HFF-Myc (cell line): ENCODE results near the gene PRKG1.

Experiments
- DNase-seq: peaks from one replicate; pipeline ENCODE4 v3.0.0-alpha.2; 2011; ENCODE audit warnings: low read depth; ENCODE audit errors: extremely low read depth
- H3K4me3 ChIP-seq: replicated peaks from 2 replicates; pipeline ENCODE4 v1.5.1; 2011; ENCODE audit warnings: low read depth, mild to moderate bottlenecking, control low read depth, low read length
- TF ChIP-seq, protein P1 (sequence below): IDR thresholded peaks from 2 replicates; pipeline ENCODE4 v1.5.1; 2012; ENCODE audit warnings: mild to moderate bottlenecking, low read depth, low read length, control low read depth; ENCODE audit errors: missing control alignments

Gene PRKG1

DNA sequence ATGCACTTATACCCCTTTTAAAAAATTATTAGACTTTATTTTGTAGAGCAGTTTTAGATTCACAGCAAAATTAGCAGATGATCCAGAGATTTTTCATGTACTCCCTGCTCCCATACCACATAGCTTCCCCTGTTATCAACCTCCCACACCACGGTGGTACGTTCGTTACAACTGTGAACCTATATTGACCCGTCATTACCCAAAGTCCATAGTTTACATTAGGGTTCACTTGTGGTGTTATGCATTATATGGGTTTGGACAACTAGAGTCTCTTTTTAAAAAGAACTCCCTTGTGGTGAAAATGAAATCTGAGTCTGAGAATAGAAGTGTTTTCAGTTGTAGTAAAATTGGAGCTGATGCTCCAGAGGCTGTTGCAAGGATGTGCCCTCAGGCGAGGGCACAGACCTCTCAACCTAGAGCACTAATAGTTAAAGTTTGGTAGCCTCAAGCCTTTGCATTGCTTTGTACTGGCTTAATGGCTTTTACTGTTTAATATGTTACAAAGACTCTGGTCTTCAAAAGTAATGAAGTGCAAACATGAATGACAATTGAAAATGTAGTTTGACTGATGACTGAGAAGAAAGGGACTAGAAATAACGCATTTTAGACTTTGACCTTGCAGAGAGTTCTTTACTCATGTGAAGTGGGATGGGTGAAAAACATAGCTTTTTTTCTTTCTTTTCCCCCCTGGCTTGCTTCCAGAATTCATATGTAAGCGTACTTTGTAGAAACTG is 655.7 kb downstream of the PRKG1 start:
- TF ChIP-seq, protein P1, sequence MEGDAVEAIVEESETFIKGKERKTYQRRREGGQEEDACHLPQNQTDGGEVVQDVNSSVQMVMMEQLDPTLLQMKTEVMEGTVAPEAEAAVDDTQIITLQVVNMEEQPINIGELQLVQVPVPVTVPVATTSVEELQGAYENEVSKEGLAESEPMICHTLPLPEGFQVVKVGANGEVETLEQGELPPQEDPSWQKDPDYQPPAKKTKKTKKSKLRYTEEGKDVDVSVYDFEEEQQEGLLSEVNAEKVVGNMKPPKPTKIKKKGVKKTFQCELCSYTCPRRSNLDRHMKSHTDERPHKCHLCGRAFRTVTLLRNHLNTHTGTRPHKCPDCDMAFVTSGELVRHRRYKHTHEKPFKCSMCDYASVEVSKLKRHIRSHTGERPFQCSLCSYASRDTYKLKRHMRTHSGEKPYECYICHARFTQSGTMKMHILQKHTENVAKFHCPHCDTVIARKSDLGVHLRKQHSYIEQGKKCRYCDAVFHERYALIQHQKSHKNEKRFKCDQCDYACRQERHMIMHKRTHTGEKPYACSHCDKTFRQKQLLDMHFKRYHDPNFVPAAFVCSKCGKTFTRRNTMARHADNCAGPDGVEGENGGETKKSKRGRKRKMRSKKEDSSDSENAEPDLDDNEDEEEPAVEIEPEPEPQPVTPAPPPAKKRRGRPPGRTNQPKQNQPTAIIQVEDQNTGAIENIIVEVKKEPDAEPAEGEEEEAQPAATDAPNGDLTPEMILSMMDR = no peak
- no peak for DNase-seq
- no peak overlapping the region for H3K4me3 ChIP-seq

GRCh38 chr10:51733057-51733456 is 658.8 kb downstream of the PRKG1 start:
- H3K4me3 ChIP-seq = no peak overlapping the region
- no peak for DNase-seq
- TF ChIP-seq, protein P1 = no peak

DNA sequence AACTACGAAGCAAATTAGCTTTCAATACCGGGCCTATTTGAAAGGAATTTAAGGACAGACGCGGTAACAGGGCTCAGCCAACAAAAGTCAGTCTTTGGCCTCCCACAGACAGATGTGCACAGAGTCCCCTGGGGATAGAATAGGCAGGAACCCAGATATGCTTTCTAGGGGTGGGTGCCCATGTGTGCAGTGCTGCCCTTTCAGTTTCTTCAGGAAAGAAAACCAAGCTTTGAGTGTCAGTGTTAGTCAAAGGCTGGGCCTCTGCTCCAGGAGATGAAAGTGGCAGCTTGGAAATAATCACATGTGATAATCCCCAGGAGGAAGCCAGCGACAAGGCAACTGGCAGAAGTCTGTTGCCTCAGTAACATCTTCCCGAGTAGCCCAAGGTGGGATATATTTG is 668.9 kb downstream of the PRKG1 start:
- no peak overlapping the region for H3K4me3 ChIP-seq
- DNase-seq = no peak
- TF ChIP-seq, protein P1 = no peak

GRCh38 chr10:51744235-51745000 is 670.1 kb downstream of the PRKG1 start:
- TF ChIP-seq, protein P1 = no peak

GRCh38 chr10:51745397-51745796 is 671.1 kb downstream of the PRKG1 start:
- DNase-seq = no peak
- no peak overlapping the region for H3K4me3 ChIP-seq
- TF ChIP-seq, protein P1 = no peak

More at GRCh38 chr10:51744235-51745000, 670.1 kb downstream of the PRKG1 start:
- no peak overlapping the region for H3K4me3 ChIP-seq
- DNase-seq = no peak

DNA sequence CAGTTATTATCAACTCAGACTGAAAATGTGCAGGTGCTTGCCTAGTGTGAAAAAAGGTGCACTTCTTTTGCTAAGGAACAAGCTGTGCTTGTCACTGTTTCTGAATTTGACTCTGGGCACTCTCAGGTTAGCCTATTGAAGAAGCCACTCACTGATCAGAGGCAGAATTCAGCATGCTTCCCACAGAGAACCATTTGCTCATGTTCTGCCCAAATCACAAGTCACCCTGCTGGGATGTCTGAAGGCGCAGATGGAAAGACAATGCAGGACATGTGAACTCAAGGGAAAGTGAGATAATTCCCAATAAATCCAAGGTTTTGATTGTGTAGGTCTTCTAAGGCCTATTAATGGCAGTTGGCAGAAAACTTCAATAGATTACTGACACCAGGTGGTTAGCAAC is 672.9 kb downstream of the PRKG1 start:
- TF ChIP-seq, protein P1 = no peak
- no peak for DNase-seq

More for the DNA sequence above, 672.9 kb downstream of the PRKG1 start:
- no peak overlapping the region for H3K4me3 ChIP-seq
